ENCODE data around the gene CAPZA1.

Gene CAPZA1

DNA sequence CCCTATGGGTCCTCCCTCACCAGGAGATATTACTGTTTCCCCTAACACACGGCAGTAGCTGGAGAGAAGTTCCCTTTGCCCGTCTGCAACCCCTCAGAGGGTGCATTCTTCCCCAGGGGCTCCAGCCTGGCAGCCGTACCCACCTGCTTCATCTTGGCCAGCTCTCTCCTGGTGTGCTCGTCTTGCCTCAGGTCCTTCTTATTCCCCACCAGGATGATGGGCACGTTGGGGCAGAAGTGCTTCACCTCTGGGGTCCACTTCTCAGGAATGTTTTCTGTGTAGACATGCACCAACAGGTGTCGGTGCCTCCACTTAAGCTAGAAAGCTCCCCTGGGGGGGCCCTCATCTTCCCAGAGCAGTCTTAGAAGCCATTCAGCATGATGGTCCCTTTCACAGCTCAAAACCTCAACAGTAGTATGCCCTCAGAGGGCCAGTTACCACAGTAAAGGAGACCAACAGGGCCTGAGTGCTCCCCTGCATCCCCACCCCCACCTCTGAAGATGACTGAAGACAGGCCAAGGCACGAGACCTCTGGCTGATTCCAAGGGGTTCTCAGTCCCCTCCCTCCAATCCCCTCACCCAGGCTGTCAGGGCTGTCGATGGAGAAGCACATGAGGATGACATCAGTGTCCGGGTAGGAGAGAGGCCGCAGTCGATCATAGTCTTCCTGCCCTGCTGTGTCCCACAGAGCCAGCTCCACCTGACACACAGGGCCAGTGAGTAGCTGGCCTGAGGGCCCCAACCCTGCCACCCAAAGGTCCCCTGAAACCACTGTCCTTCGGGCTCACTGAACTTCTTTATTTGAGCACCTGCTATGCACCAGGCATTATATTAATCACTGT, 83.0 kb downstream of the CAPZA1 start:
- no peak for DNase-seq

DNA sequence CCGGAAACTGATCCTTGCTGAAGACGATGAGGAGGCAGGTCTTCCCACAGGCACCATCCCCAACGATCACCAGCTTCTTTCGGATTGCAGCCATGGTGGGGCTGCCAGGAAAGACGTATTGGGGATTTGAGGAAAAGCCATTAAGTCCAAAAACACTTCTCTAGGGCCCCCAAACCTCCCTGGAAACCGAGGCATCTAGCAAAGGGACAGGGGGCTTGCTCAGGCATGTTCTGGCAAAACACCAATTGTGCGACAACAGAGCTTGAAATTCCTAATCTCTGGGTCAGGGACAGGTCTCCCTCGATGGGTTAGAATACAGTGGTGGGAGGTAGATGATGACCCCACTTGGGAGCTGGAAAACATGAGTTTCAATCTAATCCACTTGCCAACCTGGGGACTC, 84.1 kb downstream of the CAPZA1 start:
- DNase-seq, result no peak

DNA sequence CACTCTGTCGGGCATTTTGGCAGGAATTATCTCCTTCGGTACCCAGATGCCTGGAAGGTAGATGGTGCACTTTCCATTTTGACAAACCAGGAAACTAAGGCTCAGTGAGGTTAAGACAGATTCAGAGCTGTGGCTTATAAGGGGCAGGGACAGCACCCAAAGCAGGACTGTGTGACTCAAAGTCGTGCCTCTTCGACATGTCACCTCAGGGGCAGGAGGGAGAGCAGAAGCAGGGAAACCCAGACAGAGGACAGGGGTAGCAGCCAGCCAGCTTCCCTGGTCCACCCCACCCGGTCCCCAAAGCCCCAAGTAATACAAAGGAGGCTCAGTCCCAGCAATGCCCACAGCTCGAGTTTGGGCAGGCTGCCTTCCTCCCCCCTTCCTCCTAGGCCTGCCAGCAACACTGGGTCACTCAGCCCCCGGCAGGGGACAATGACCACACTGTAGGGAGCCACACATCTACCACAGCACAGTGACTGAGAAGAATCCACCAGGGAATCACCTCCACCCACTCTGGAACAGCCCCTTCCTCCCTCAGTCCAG, 84.8 kb downstream of the CAPZA1 start:
- peak; percentile 62 for DNase-seq

DNA sequence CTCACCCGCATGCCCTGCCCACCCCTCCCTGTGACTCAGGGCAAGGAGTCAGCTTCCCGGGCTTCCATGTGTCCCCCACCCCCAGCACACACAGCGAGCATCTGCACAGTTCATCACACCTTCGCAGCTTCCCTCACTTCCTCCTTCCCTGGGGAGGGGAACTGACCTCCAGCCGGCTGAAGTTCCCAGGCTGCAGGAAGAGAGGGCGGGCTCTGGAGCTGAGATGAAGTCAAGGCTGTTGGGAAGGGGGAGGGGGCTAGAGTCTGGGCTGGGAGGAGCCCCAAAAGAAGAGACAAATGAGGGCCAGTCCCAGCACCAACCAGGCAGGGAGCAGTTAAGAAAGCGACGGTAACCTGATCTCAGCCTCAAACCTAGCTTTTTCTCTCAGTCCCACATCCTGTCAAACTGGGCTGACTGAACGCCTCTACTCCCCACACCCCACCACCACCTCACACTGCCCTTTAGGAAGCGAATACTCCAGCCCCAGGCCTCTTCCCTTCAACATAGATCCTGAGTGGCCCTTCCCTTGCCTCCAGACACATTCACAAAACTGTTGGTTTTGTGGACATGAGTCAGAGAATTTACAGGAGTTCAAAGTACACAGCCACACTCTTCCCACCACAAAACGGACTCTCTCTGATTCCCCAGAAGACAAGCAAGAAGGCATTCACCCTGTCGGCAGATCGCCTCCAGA, 85.4 kb downstream of the CAPZA1 start:
- peak; percentile 71 for DNase-seq

DNA sequence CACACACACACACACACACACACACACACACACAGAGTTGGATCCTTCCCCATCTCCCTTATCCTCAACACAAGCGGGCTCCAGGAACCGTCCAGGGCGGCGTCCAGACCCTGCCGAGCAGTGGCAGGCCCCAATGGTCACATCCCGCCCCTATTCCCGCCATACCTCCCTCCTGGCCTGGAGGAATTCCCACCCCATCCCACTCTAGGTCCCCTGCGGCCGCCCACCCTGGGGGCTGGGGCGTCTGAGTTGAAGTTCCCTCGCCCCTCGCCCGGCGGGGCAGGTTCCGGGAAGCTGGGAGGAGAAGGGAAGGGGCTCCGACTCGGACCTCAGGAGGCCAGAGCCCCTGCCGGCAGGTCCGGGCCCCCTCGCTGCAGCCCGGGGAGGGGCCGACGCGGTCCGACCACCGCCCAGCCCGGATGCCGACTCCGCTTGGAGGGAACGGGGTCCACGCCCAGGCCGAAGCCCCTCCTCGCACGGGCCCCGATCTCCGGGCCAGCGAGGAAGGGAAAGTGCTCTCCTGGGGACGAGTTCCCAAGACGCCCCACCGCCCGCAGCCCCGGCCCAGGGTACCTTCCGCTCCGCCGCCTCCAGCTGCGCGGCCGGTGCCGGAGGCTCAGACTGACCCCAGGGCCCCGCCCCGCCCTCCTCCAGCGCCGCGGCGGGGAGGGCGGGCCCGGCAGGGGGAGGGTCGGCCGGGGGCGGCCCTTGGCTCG, 87.0 kb downstream of the CAPZA1 start, which contains the start of gene RHOC:
RHOC (minus strand) TSS at position 623 of the 716 bp plus-strand sequence. CDS start 3,328 bp downstream, outside the sequence.
- no peak for DNase-seq

DNA sequence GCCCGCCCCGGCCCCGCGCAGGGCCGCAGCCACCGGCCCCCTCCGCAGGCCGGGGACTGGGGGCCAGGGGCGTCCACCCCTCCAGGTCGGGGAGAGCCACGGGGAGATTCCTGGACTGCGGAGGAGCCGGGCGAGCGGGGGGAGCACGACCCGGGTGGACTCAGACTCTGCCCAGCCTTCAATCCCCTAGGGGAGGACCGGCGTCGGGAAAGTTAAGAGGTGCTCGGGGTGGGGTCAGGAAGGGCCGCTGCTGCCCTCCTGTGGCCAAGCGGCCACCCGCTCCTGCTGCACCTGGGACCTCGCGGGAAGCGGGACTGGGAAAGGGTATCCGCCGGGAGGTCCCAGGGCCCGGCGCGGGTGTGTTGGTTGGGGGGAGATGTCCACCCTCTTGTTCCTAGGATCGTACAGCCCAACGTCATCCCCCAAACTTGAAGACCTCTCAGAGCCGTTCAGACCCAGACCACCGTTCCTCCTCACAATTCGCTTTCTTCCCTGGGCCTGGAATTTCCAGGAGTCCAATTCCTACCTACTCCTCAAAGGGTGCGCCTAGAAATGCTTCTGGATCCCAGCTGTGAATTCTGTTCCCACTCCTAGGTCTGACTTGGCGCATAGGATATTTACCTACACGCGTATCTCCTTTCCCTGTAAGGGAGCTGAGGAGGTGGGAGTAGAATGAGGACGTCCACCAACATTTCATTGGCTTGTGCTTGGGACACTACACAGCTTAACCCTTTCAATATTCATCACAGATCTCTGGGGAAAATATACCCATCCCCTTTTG, 87.8 kb downstream of the CAPZA1 start:
- DNase-seq, result peak; percentile 64

DNA sequence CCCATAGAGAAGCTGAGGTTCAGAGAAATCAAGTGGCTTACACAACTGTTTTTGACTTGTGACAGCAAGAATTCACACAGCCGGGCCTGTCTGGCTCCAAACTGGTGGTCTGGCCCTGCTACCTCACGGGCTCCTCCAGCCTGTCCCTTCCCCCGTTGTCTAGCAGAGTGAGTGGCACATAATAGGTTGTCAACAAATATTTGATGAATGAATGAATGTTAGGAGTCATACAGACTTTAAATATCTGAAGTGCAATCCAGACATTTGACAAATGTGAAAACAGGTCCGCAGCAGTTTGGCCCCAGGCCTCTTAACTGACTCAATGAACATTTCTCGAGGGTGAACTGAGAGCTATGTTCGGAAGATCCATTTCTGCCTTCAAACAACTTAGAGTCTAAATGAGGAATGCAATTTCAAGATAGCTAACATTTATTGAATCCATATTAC, 88.4 kb downstream of the CAPZA1 start:
- no peak for DNase-seq

DNA sequence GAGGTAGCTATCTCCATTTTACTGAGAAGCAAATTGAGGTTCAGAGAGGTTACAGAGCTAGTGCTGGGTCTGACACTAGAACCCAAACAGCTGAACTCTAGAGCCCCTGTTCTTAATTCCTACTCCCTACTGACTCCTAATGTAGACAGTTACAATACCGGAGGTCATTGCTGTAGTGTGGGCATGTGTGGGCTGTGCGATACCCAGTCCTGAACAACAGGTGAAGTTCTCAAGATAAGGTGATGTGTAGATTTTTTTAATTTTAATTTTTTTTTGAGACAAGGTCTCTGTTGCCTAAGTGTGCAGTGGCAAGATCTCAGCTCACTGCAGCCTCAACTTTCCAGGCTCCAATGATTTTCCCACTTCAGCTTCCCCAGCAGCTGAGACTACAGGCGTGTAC, 88.9 kb downstream of the CAPZA1 start:
- no peak for DNase-seq

DNA sequence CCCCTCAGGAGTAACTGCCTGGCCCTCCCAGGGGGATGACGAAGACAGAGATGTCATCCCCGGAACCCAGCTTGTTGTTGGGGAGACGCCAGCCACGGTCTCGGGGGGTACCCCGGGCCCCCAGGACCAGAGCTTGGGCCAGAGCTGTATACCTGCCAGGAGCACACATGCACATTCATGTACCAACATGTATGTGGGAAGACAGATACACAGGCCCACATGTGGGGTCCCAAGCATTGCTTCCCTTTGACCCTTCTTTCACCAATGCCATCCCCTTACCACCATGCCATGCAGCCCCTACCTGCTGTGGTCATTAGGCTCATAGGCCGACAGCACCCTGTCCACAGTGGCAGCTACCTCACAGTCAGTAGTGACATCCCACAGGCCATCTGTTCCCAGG, 90.5 kb downstream of the CAPZA1 start:
- DNase-seq, result no peak

DNA sequence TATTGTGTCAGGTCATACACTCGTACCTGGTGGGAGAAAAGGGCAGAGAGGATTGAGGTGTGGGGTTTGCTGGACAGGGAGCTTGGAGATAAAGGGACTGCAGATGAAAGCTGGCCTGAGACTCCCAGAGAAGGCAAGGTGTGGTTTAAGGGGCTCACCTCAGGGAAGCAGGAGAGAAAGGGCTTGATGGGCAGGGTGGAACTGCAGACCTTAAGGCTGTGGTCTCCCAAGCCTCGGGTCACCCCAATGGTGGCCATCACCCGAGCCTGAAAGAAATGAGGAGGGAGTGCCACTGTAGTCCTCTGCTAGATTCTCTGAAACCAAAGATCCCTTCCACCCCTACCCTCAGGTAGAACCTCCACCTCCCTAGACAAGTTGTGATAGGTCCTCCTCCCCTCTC, 91.0 kb downstream of the CAPZA1 start:
- DNase-seq, result no peak

DNA sequence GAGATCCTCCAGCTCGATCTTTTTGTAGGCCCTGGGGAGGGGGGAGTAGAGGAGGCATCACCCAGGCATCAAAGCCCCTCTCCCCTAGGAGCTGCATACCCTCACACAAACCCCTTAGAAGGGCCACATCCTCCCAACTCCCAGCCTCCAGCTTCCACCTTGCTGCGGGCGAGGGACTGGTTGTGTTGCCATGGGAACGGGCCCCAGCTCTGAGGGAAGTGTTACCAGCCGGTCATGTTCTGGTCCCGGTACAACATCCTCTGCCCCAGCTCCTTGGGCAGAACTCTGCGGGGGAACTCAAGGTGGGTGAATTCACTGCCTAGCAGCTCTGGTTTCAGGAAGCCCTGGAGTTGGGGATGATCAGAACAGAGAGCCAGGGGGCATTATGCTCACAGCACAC, 91.4 kb downstream of the CAPZA1 start:
- DNase-seq, result no peak

DNA sequence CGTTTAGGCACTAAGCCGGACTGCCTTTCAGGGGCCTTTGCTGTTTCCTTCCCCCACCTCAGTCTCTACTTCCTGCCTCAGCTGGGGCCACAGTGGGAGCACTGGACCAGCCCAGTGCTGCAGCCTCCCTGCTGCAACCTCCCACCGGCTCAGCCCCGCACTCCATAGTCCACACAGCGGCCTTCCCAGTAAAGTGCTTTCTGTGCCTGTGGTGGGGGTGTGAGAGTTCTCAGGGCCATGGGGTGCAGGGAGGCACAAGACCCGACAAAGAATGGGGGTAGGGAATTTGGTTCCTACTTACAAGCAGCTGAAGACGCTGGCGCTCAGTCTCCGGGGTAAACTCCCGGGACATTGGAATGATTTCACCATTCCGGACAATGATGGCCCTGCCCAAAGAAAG, 92.0 kb downstream of the CAPZA1 start:
- DNase-seq, result no peak

DNA sequence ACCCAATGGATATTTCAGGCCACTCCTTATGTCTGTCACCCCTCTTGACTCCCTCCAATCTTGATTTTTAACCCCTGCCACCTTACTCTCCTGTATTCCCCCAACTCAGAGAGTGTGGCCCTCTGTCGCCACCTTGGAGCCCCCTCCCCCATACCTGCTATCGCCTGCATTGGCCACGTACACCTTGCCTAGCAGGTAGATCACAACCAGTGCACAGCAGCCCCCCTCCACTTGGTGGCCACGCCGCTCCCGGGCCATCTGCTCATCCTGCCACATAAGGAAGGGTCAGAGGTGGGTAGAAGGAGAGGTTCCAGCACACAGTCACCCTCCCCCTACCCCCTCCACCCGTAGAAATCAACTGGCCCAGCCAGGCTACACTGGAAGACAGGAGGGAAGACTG, 92.6 kb downstream of the CAPZA1 start:
- no peak for DNase-seq

DNA sequence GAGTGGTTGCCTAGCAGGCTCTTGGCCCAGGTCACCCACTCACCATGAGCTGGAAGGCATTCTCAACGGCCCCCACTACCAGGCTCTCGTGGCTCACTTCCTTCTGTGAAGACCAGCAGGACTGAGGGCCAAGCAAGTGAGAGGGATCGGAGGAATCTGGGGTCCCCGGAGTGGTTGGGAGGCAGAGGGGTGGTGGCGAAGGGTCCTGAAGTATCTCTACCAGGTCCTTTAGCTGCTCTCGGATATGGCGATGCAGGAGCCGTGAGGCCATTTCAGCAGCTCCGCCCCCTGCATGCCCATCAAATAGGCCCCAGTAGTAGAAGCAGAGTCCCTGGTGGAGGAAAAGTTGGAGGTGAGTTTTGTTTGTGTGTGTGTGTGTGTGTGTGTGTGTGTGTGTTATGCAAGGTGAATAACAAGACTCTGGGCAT, 93.1 kb downstream of the CAPZA1 start:
- no peak for DNase-seq

DNA sequence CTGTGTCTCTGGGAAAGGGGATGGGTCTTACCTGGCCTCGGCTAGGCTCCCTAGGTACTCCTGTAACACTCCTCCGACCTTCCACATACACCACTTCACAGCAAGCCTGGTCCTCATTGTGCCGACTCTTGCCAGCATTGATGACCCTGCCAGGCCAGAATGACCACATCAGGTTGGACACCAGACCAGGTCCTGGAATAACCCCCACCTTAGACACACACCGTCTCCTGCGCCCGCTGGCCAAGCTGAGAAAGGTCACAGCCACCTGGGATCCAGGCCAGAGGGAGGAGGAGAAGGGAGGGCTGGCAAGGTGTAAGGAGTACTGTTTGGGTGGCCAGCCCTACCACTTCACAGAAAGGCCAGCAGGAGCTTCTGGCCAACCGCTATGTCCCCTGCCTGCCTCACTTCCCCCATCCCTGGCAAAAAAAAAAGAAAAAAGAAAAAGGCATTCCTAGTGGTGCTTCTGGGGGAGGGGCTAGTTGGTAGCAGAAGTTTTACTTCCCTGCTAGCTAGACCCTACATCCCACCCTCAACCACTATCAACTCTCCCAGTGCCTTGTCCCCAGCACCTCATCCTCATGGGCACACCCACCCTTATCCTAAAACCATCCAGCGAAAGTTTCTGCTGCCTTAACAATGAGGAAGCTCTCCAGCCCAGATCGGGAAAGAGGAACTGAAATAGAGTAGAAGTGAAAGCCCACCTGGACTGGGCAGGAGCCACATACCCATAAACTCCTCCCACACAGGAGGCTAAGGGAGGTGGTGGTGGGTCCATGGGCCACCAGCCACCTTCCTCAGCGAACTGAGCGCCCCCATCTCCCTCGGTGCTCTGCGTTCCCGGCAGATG, 94.1 kb downstream of the CAPZA1 start:
- DNase-seq, result no peak

DNA sequence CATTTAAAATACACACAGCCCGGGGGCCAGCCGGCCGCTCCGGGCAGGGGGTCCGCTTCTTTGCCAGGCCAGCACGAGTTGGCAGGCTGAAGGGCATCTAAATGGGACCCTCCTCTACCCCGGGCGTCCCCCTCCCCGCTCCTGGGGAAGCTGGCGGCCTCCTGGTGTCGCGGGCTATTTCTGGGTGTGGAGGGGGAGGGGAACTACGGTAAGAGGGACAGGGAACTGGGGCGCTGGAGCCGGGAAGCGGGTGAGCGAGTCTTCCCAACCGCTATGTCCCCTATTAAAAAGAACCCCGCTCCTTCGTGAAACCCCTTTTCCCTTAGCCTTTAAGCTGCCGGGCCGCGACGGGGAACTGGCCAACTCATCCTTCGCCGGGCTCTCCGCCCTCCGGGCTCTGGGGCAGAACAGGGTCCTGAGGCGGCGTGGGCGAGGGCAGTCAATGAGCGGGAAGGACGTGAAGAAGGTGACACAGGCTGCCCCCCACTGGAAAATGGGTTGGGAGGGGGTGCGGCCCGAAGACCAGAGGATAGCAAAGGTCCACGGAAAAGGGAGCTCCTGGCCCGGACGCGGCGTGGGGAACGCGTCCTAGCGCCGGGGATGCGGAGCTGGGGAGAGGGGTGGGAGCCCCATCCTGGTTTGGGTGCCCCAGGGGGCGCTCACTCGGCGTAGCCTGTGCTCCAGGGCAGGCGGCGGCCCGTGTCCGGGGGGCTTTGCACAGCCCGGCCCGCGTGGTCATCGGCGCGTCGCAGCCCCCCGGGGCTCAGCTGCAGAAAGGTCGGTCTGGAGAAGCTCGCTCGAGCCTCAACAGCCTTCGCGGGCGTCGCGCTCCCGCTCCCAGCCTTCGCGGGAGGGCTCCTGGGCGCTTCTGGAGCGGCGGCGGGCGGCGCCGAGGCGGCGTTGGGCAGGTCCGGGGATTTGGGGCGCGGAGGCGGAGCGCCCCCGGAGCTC, 95.0 kb downstream of the CAPZA1 start:
- no peak for DNase-seq

DNA sequence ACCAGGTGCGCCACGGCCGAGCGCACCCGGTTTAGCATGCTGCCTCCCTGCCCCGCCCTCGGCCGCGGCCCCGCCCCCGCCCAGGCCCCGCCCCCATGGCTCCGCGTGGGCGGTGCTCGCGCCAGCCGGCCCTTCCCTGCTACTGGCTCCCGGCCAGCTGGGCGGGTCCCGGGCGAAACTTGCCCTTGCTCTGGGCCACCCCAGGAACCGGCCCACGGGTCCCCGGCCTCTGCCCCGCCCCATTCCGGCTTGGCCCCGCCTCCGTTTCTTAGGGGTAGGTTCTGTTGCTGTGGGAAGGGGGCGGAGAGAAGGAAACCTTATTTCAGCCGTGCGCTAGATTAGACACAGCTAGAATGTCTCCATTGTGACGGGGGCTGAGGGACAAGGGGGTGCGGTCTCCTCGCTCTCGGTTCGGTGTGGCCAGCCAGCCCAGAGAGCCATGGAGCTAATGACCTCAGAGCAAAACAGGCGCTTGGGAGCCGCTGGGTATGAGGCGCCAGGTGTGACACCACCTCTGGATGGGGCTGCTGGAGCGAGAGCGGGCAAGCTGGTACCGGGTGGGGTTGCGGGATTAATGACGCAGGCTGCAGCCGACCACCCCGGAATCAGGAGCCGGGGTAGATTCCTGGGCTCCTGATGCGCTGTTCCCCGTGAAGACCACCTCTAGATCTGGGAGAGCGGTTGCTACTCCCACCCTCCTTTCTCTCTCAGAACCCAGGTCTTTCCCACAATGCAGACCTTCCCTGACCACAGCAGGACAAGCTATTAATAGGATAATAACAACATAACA, 95.8 kb downstream of the CAPZA1 start, which contains the start of gene PPM1J:
PPM1J (minus strand) TSS at position 69 of the 790 bp plus-strand sequence; CDS start at position 38, 31 bp downstream.
- peak; percentile 95 for DNase-seq

DNA sequence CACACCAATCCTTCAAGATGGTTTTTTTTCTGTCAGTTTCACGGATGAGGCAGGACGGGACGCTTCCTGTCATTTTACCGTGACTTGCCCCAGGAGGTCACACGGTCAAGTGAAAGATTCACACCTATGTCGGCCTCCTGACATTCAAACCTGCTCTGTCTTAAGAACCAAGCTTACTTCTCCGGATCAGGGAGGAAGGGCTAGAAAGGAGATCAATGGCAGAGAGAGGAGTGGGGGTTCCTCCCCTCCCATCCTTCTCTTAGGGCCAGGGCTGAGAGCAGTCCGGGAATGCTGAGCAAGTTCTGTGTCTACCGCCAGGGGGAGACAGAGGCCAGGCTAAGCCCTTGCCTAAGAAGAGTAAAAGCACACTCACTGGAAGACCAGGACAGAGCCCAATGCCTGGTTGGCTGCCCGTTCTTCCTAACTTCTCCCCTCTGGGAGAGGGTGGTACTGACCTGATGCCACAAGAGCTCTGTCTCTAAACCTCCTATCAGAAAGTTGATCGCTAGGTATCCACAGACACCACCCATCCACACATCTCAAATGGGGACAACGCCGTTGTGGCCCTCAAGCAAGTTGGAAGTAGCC, 96.6 kb downstream of the CAPZA1 start:
- peak; percentile 78 for DNase-seq

All from stimulated activated CD4-positive, alpha-beta T cell treated with anti-CD3 and anti-CD28 coated beads, Interleukin-1b, Interleukin-23, amount 100 ng/mL, for 48 hours (primary cell).